ENCODE data around the gene AEBP2. TPM values are rescaled to one million over a fixed set of nuclear protein-coding genes. Genes with fewer than 3 reads are reported as not detected.
"Not testable (repeated sequence)": the region's sequence is repeated elsewhere in the genome, so short reads cannot be mapped to it uniquely, and the experiment has no call there.

Gene AEBP2
- total and polyA plus RNA-seq, 2 experiments from 2014 or later, result 12.4 to 22.5 TPM

DNA sequence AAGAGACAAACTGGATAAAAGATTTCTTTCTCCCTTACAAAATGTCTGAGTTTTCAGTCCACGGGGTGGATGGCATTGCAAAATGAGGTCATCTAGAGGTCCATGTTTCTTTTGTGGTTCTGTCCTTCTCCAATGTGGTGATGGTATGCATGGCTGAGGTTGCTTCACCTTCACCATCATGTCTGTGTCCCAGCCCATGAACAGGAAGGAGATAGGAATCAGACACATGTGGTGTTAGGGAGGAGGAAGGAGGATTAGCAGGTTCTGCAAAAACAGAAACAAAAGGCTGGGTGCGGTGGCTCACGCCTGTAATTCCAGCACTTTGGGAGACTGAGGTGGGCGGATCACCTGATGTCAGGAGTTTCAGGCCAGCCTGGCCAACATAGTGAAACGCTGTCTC lies 11.0 kb upstream of the AEBP2 start:
- Histone ChIP-seq H3K4me3 (no peak overlapping the region), H3K27ac (no peak overlapping the region), H3K4me1 (ENCODE audit: insufficient read depth) (peaks cover 4% of the 10 kb centered on the region), H2AFZ (no peak overlapping the region), H3K9me3 (ENCODE audit: low read depth) (no peaks in the 10 kb centered on the region), H3K27me3 (no peaks in the 10 kb centered on the region), H4K20me1 (ENCODE audit: insufficient read depth, poor library complexity, severe bottlenecking) (no peaks in the 10 kb centered on the region), H3K4me2 (no peak overlapping the region), H3K36me3 (replicated peaks; ENCODE audit: insufficient read depth, low read depth) (no peaks in the 10 kb centered on the region), H3K9me2 (replicated peaks; ENCODE audit: insufficient read depth) (no peaks in the 10 kb centered on the region), H3K79me2 (no peaks in the 10 kb centered on the region)
- no peak for DNase-seq (ENCODE audit: low spot score)
- 90% methylated on average over 5 of the region's 5 CpGs for WGBS (ENCODE audit: low lambda C conversion rate, missing lambda C conversion rate)
- TF ChIP-seq EZH2 (IDR thresholded peaks at IDR 0.05; ENCODE audit: borderline replicate concordance), result no peak
- TF ChIP-seq, protein P1, sequence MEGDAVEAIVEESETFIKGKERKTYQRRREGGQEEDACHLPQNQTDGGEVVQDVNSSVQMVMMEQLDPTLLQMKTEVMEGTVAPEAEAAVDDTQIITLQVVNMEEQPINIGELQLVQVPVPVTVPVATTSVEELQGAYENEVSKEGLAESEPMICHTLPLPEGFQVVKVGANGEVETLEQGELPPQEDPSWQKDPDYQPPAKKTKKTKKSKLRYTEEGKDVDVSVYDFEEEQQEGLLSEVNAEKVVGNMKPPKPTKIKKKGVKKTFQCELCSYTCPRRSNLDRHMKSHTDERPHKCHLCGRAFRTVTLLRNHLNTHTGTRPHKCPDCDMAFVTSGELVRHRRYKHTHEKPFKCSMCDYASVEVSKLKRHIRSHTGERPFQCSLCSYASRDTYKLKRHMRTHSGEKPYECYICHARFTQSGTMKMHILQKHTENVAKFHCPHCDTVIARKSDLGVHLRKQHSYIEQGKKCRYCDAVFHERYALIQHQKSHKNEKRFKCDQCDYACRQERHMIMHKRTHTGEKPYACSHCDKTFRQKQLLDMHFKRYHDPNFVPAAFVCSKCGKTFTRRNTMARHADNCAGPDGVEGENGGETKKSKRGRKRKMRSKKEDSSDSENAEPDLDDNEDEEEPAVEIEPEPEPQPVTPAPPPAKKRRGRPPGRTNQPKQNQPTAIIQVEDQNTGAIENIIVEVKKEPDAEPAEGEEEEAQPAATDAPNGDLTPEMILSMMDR (IDR thresholded peaks at IDR 0.05; ENCODE audit: poor library complexity), result no peak
- TF ChIP-seq EZH2phosphoT487 (IDR thresholded peaks at IDR 0.05; ENCODE audit: low read depth, severe bottlenecking, unreplicated experiment), result no peak

DNA sequence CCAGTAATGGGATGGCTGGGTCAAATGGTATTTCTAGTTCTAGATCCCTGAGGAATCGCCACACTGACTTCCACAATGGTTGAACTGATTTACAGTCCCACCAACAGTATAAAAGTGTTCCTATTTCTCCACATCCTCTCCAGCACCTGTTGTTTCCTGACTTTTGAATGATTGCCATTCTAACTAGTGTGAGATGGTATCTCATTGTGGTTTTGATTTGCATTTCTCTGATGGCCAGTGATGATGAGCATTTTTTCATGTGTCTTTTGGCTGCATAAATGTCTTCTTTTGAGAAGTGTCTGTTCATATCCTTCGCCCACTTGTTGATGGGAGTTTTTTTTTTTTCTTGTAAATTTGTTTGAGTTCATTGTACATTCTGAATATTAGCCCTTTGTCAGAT lies 9.8 kb upstream of the AEBP2 start:
- not testable (repeated sequence) for H3K36me3 ChIP-seq (replicated peaks; ENCODE audit: insufficient read depth, low read depth); H3K9me3 ChIP-seq (ENCODE audit: low read depth); H3K27me3 ChIP-seq; H3K27ac ChIP-seq; H3K9me2 ChIP-seq (replicated peaks; ENCODE audit: insufficient read depth); H3K79me2 ChIP-seq; H3K4me2 ChIP-seq; H4K20me1 ChIP-seq (ENCODE audit: insufficient read depth, poor library complexity, severe bottlenecking); H3K4me1 ChIP-seq (ENCODE audit: insufficient read depth); H3K4me3 ChIP-seq; H2AFZ ChIP-seq; DNase-seq (ENCODE audit: low spot score)
- WGBS (ENCODE audit: low lambda C conversion rate, missing lambda C conversion rate), result 86% methylated on average over 2 of the region's 2 CpGs

DNA sequence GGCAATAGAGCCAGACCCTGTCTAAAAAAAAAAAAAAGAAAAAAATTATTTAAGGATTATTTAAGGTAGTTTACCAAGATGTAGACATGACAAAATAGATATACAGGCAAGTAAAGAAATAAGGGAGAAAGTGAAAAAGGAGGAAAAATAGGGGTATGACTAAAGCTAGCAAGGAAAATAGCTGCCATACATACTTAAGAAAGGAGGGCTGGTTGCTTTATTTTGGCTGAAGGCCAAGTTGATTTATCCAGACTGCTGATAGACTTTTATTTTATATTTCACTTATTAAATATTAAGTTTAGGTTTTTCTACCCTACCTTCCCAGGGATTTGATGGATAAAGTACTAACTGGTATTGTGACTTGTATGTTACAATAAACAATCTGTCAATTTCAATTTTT lies 8.3 kb upstream of the AEBP2 start:
- TF ChIP-seq, protein P1 (IDR thresholded peaks at IDR 0.05; ENCODE audit: poor library complexity), result no peak
- TF ChIP-seq EZH2phosphoT487 (IDR thresholded peaks at IDR 0.05; ENCODE audit: low read depth, severe bottlenecking, unreplicated experiment) (no peak), EZH2 (IDR thresholded peaks at IDR 0.05; ENCODE audit: borderline replicate concordance) (no peak)

DNA sequence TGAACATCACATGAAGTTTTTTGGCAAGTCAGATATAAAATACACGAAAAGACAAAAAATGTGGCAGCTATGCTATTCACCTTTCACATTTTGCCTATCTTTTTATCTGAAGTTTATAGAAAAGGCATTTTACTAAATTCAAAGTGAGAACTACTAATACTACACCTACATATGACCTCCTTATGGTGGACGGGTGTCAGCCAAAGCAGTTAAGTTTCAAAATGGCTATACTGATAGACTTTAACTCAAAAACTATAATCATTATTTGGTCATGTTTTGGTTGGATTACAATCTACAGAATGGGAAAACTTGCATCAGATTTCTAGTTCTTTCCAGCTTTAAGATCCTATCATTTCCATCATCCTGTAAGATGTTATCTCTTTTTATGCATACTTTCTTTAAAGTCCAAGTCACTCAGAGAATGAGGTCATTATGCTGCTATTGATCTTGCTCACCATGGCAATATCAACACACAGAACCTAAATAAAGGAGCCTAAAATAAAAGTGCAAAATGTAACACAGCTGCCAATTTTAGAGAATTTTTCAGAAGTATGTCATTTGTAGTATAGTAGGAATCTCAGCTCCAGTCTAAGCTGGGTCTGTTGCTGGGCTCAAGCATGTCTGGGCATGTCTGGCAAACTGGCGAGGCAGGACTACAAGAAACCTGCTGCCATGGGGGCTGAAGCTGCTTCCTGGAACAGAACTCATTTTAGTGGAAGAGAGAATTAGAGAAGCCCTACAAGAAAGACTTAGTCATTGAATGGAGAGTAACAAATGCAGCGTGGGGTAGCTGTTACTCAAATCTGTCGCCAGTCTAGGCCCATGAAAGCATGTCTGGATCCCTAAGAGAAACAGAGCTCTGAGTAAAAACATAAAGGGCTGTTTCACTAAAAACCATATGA lies 7.6 kb upstream of the AEBP2 start:
- no peaks in the 10 kb centered on the region for H3K9me3 ChIP-seq (ENCODE audit: low read depth)
- no peaks in the 10 kb centered on the region for H4K20me1 ChIP-seq (ENCODE audit: insufficient read depth, poor library complexity, severe bottlenecking)
- no peak overlapping the region for H3K4me3 ChIP-seq
- 79% methylated on average over 5 of the region's 5 CpGs for WGBS (ENCODE audit: low lambda C conversion rate, missing lambda C conversion rate)
- H3K4me2 ChIP-seq, result no peak overlapping the region
- H2AFZ ChIP-seq, result peak overlapping the region; percentile 34
- H3K4me1 ChIP-seq (ENCODE audit: insufficient read depth), result peaks cover 4% of the 10 kb centered on the region
- no peak for DNase-seq (ENCODE audit: low spot score)
- TF ChIP-seq EZH2 (IDR thresholded peaks at IDR 0.05; ENCODE audit: borderline replicate concordance) (no peak), EZH2phosphoT487 (IDR thresholded peaks at IDR 0.05; ENCODE audit: low read depth, severe bottlenecking, unreplicated experiment) (no peak)
- TF ChIP-seq, protein P1 (IDR thresholded peaks at IDR 0.05; ENCODE audit: poor library complexity), result no peak
- peak overlapping the region; percentile 50 for H3K27ac ChIP-seq
- no peaks in the 10 kb centered on the region for H3K9me2 ChIP-seq (replicated peaks; ENCODE audit: insufficient read depth)
- H3K79me2 ChIP-seq, result no peaks in the 10 kb centered on the region
- H3K27me3 ChIP-seq, result no peaks in the 10 kb centered on the region
- H3K36me3 ChIP-seq (replicated peaks; ENCODE audit: insufficient read depth, low read depth), result no peaks in the 10 kb centered on the region

More for the DNA sequence above, 8.3 kb upstream of the AEBP2 start:
- H3K9me3 ChIP-seq (ENCODE audit: low read depth), result no peaks in the 10 kb centered on the region
- no peaks in the 10 kb centered on the region for H3K79me2 ChIP-seq
- H2AFZ ChIP-seq, result no peak overlapping the region
- H3K4me2 ChIP-seq, result no peak overlapping the region
- H3K4me3 ChIP-seq, result no peak overlapping the region
- no peaks in the 10 kb centered on the region for H3K9me2 ChIP-seq (replicated peaks; ENCODE audit: insufficient read depth)
- no peaks in the 10 kb centered on the region for H3K27me3 ChIP-seq
- H4K20me1 ChIP-seq (ENCODE audit: insufficient read depth, poor library complexity, severe bottlenecking), result no peaks in the 10 kb centered on the region
- H3K27ac ChIP-seq, result peak overlapping the region; percentile 50
- H3K4me1 ChIP-seq (ENCODE audit: insufficient read depth), result peaks cover 4% of the 10 kb centered on the region
- H3K36me3 ChIP-seq (replicated peaks; ENCODE audit: insufficient read depth, low read depth), result no peaks in the 10 kb centered on the region
- DNase-seq (ENCODE audit: low spot score), result no peak
